Caco-2 (cell line): Measurements from ENCODE around the gene TMED3. TPM values are rescaled to one million over a fixed set of nuclear protein-coding genes. Genes with fewer than 3 reads are reported as not detected.

ENCODE experiments used
- BruUV-seq: library from RNA; stranded (reverse); fragments of 400-500 nt; replicated peaks from 2 replicates; lab custom pipeline; 2021; lab: Mats Ljungman, UMichigan
- CTCF ChIA-PET: fragments of 300-600 bp; sonication (Branson Sonifier 250); formaldehyde crosslinking; loops from one replicate; lab custom pipeline; 2022; ENCODE audit warnings: antibody characterized with exemption; lab: Charles Lee
- POLR2A ChIA-PET: fragments of 300-600 bp; sonication (Branson Sonifier 250); formaldehyde crosslinking; loops from one replicate; lab custom pipeline; 2022; ENCODE audit warnings: antibody characterized with exemption; lab: Charles Lee
- DNase-seq, 2 experiments: peaks; one replicate each; pipeline versions ENCODE4 v3.0.0 to v3.0.0-alpha.2; 2020 to 2022
- H3K27me3 ChIP-seq: replicated peaks from 2 replicates; pipeline ENCODE4 v1.6.0; 2011; ENCODE audit warnings: low read length; ENCODE audit not compliant: control insufficient read depth, insufficient read depth
- H3K36me3 ChIP-seq: 2 replicates; pipeline ENCODE4 v1.5.1; 2011; ENCODE audit warnings: low read length; ENCODE audit not compliant: control insufficient read depth, insufficient read depth
- H3K4me1 ChIP-seq: fragments of 250-450 bp; sonication (Bioruptor Pico); 2 replicates; pipeline ENCODE4 v1.5.1; 2020; ENCODE audit warnings: mild to moderate bottlenecking
- H3K4me3 ChIP-seq: 2 replicates; pipeline ENCODE4 v1.5.1; 2011; ENCODE audit warnings: low read depth, mild to moderate bottlenecking, control low read depth, low read length
- H3K9me3 ChIP-seq: fragments of 250-450 bp; sonication (Bioruptor Pico); 2 replicates; pipeline ENCODE4 v1.5.1; 2020; ENCODE audit warnings: mild to moderate bottlenecking, moderate library complexity
- H3K27ac Mint-ChIP-seq: one replicate; pipeline ENCODE4 v1.8.0; 2022; ENCODE audit warnings: mixed read lengths; ENCODE audit not compliant: unreplicated experiment
- H3K27me3 Mint-ChIP-seq: one replicate; pipeline ENCODE4 v1.8.0; 2022; ENCODE audit warnings: mixed read lengths; ENCODE audit not compliant: insufficient read depth, unreplicated experiment
- H3K36me3 Mint-ChIP-seq: one replicate; pipeline ENCODE4 v1.8.0; 2022; ENCODE audit warnings: mild to moderate bottlenecking, mixed read lengths; ENCODE audit not compliant: insufficient read depth, unreplicated experiment
- H3K4me1 Mint-ChIP-seq: one replicate; pipeline ENCODE4 v1.8.0; 2022; ENCODE audit warnings: low read depth, mixed read lengths; ENCODE audit not compliant: unreplicated experiment
- H3K4me3 Mint-ChIP-seq: one replicate; pipeline ENCODE4 v1.8.0; 2022; ENCODE audit warnings: mild to moderate bottlenecking, moderate library complexity, mixed read lengths; ENCODE audit not compliant: unreplicated experiment
- H3K9me3 Mint-ChIP-seq: one replicate; pipeline ENCODE4 v1.8.0; 2022; ENCODE audit warnings: mixed read lengths; ENCODE audit not compliant: unreplicated experiment
- CTCF ChIP-seq, 2 experiments: fragments of 200-600 bp in 1 of 2; IDR thresholded peaks; 1 replicate in 1 of 2; 2 replicates in 1 of 2; pipeline versions ENCODE4 v1.5.1 to v1.8.0; 2011 to 2022; ENCODE audit warnings: antibody characterized with exemption in 1 of 2, control low read depth in 1 of 2, inconsistent platforms in 1 of 2, low read depth in 1 of 2, low read length in 1 of 2, mild to moderate bottlenecking in 1 of 2, moderate library complexity in 1 of 2; ENCODE audit not compliant: insufficient read depth in 1 of 2, severe bottlenecking in 1 of 2, unreplicated experiment in 1 of 2
- intact Hi-C: fragments of 100-400 bp; cut with micrococcal nuclease; formaldehyde crosslinking; loops from one replicate; pipeline ENCODE4 v1.10.0; 2022; ENCODE audit not compliant: unreplicated experiment
- total RNA-seq: library from RNA; stranded (reverse); gene quantifications from 2 replicates; pipeline ENCODE4 v1.2.3, GENCODE V29; 2022

The TMED3 gene
- total RNA-seq, 1 experiment from 2014 or later, result 92.2 TPM

- TF ChIP-seq CTCF (IDR thresholded peaks at IDR 0.05; ENCODE audit: insufficient read depth in 1 of 2, low read depth in 1 of 2, low read length in 1 of 2, severe bottlenecking in 1 of 2, unreplicated experiment in 1 of 2), result no peak
- intact Hi-C loops, result no loop called here
- Histone ChIP-seq H3K36me3 (no peaks in the 10 kb centered on the region), H3K27me3 (no peaks in the 10 kb centered on the region; the same call in 1 of the 2 replicates), H3K9me3 (no peaks in the 10 kb centered on the region), H3K4me3 (peak overlapping the region; percentile 80), H3K4me1 (peaks cover 6% of the 10 kb centered on the region; the same call in 1 of the 2 replicates)
- peak overlapping the region; percentile 90 for H3K4me3 Mint-ChIP-seq
- DNase-seq, result no peak
- H3K36me3 Mint-ChIP-seq, result peaks cover 37% of the 10 kb centered on the region
- BruUV-seq, result TSS peak; percentile 46
- peak overlapping the region; percentile 79 for H3K27ac Mint-ChIP-seq
- no peaks in the 10 kb centered on the region for H3K9me3 Mint-ChIP-seq
- ChIA-PET POLR2A (no interaction called here), CTCF (interaction anchor here (1.1 kb wide), 1 partner anchor 10 kb away, joined by 5 read pairs; no protein-coding TSS in a partner anchor)
- H3K27me3 Mint-ChIP-seq, result peaks cover 4% of the 10 kb centered on the region
- H3K4me1 Mint-ChIP-seq, result peaks cover 6% of the 10 kb centered on the region
Measured at GRCh38 chr15:79311901-79312553, 1.1 kb downstream of the TMED3 start.

GRCh38 chr15:79314186-79314585 is 3.3 kb downstream of the TMED3 start:
- CTCF ChIA-PET, result no interaction called here
- Histone ChIP-seq H3K9me3 (no peaks in the 10 kb centered on the region), H3K27me3 (no peaks in the 10 kb centered on the region), H3K4me3 (no peak overlapping the region), H3K36me3 (no peaks in the 10 kb centered on the region), H3K4me1 (peaks cover 6% of the 10 kb centered on the region; the same call in 1 of the 2 replicates)
- H3K27ac Mint-ChIP-seq, result no peak overlapping the region
- no peak overlapping the region for H3K4me3 Mint-ChIP-seq
- intact Hi-C loops, result no loop called here
- peaks cover 49% of the 10 kb centered on the region for H3K36me3 Mint-ChIP-seq
- H3K9me3 Mint-ChIP-seq, result no peaks in the 10 kb centered on the region
- peaks cover 4% of the 10 kb centered on the region for H3K27me3 Mint-ChIP-seq
- TSS peak; percentile 1 for BruUV-seq
- DNase-seq, result no peak
- peaks cover 6% of the 10 kb centered on the region for H3K4me1 Mint-ChIP-seq
- TF ChIP-seq CTCF (IDR thresholded peaks at IDR 0.05; ENCODE audit: insufficient read depth in 1 of 2, low read depth in 1 of 2, low read length in 1 of 2, severe bottlenecking in 1 of 2, unreplicated experiment in 1 of 2), result no peak
- POLR2A ChIA-PET, result no interaction called here

- BruUV-seq, result no TSS peak
- Mint-ChIP-seq H3K9me3 (no peaks in the 10 kb centered on the region), H3K27me3 (peaks cover 4% of the 10 kb centered on the region), H3K4me1 (peaks cover 6% of the 10 kb centered on the region), H3K4me3 (no peak overlapping the region), H3K27ac (no peak overlapping the region), H3K36me3 (peaks cover 49% of the 10 kb centered on the region)
- Histone ChIP-seq H3K9me3 (no peaks in the 10 kb centered on the region), H3K4me1 (peaks cover 6% of the 10 kb centered on the region; the same call in 1 of the 2 replicates), H3K36me3 (no peaks in the 10 kb centered on the region), H3K27me3 (no peaks in the 10 kb centered on the region), H3K4me3 (no peak overlapping the region)
- no peak for TF ChIP-seq CTCF (IDR thresholded peaks at IDR 0.05; ENCODE audit: insufficient read depth in 1 of 2, low read depth in 1 of 2, low read length in 1 of 2, severe bottlenecking in 1 of 2, unreplicated experiment in 1 of 2)
- DNase-seq, result no peak
- ChIA-PET POLR2A (no interaction called here), CTCF (no interaction called here)
- intact Hi-C loops, result no loop called here
Measured at GRCh38 chr15:79314811-79315210, 3.9 kb downstream of the TMED3 start.
